Activated naive CD4-positive, alpha-beta T cell treated with anti-CD3 and anti-CD28 coated beads, Interleukin-2, amount 10 ng/mL, durations not matched to agents 7 days and 5 days (primary cell): Measurements from ENCODE around the gene ORAI2.
A peak's percentile ranks its signal among the peaks of the same experiment; 100 is the strongest.

Experiments used
- CTCF ChIA-PET: fragments of 350-600 bp; sonication (Branson Sonifier 250); formaldehyde crosslinking; loops from one replicate; lab custom pipeline; 2021; ENCODE audit warnings: antibody characterized with exemption; lab: Charles Lee
- DNase-seq: peaks from one replicate; pipeline ENCODE4 v3.0.0-alpha.2; 2020
- H3K27ac Mint-ChIP-seq: one replicate; pipeline ENCODE4 v1.8.0; 2021; ENCODE audit warnings: mild to moderate bottlenecking, moderate library complexity, mixed read lengths
- H3K27me3 Mint-ChIP-seq: one replicate; pipeline ENCODE4 v1.8.0; 2021; ENCODE audit warnings: mild to moderate bottlenecking, mixed read lengths
- H3K36me3 Mint-ChIP-seq: one replicate; pipeline ENCODE4 v1.8.0; 2021; ENCODE audit warnings: mixed read lengths
- H3K4me1 Mint-ChIP-seq: one replicate; pipeline ENCODE4 v1.8.0; 2021; ENCODE audit warnings: mixed read lengths
- H3K4me3 Mint-ChIP-seq: one replicate; pipeline ENCODE4 v1.8.0; 2021; ENCODE audit warnings: mild to moderate bottlenecking, moderate library complexity, mixed read lengths
- H3K9me3 Mint-ChIP-seq: one replicate; pipeline ENCODE4 v1.8.0; 2021; ENCODE audit warnings: mixed read lengths

ORAI2 gene

DNA sequence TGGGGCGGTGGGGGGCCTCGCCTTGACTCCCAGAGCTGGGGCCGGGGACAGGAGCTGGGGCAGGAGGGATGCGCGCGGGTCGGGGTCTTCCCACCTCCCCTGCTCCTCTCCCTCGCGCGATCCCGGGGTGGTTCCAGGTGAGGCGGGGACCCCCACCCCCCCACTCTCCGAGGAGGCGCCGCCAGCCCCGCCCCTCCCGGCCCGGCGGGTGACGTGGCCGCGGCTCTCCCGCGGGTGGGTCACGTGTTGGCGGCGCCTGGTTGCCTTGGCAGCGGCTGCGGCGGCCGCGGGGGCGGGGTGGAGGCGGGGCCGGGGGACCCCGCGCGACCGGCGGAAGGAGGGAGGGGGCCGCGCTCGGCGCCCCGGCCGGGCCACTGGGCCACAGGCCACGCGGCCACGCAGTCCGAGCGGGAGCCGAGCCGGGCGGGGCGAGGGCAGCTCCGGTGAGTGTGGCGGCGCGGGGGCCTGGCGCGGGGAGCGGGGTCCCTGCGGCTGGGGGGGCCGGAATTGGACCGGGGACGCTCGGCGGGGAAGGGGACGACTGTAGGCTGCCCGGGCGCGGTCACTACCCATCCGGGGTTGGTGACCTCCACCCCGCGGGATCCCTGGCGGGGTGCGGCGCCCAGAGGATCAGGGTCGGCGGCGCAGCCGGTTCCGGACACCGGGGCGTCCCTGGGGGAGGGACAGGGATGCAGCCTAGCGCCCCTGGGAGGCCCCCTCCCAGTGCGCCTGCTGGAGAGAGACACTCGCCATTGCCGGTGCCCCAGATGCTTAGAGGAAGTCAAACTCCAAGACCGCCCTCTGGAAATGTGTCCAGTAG is at the start of gene ORAI2:
TSS of gene ORAI2 (plus strand) at position 357 of the 820 bp plus-strand sequence. CDS start 5,382 bp downstream, outside the sequence.
- peaks cover 72% of the 10 kb centered on the region for H3K4me1 Mint-ChIP-seq
- peak within 1 kb of the TSS; percentile 98 for H3K27ac Mint-ChIP-seq
- H3K36me3 Mint-ChIP-seq = peaks cover 26% of the 10 kb centered on the region
- peak within 1 kb of the TSS; percentile 87 for H3K4me3 Mint-ChIP-seq
- H3K27me3 Mint-ChIP-seq = no peaks in the 10 kb centered on the region
- H3K9me3 Mint-ChIP-seq = no peaks in the 10 kb centered on the region
- peak; percentile 89 for DNase-seq
- CTCF ChIA-PET = interaction anchor here (1.2 to 4.6 kb wide), 5 partner anchors 13 to 28 kb away, joined by 3 to 27 read pairs (median 17); no protein-coding TSS in a partner anchor

GRCh38 chr7:102387064-102387463 is 46.3 kb upstream of the ORAI2 start:
- DNase-seq = no peak
- Mint-ChIP-seq H3K9me3 (no peaks in the 10 kb centered on the region), H3K27me3 (no peaks in the 10 kb centered on the region), H3K27ac (no peak overlapping the region), H3K36me3 (peaks cover 10% of the 10 kb centered on the region), H3K4me3 (no peak overlapping the region), H3K4me1 (no peaks in the 10 kb centered on the region)
- CTCF ChIA-PET = interaction anchor here (7.9 kb wide), 1 partner anchor 106 kb away, joined by 78 read pairs; no protein-coding TSS in a partner anchor

DNA sequence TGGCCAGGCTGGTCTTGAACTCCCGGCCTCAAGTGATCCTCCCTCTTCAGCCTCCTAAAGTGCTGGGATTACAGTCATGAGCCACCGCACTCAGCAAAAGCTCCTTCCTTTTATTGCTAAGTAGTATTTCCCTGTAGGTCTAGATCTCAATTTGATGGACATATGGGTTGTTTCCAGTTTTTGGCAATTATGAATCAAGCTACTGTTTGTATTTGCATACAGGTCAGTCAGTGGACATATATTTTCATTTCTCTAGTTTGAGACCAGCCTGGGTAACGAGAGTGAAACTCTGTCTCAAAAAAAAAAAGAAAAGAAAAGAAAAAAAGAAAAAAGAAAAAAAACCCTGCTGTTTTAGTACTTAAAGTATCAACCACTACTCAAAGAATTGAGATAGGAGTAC is 43.6 kb upstream of the ORAI2 start:
- Mint-ChIP-seq H3K27ac (no peak overlapping the region), H3K4me1 (no peaks in the 10 kb centered on the region), H3K9me3 (no peaks in the 10 kb centered on the region), H3K27me3 (no peaks in the 10 kb centered on the region), H3K4me3 (no peak overlapping the region), H3K36me3 (peaks cover 3% of the 10 kb centered on the region)
- CTCF ChIA-PET = interaction anchor here (0.6 to 7.9 kb wide), 4 partner anchors 10 to 114 kb away, joined by 3 to 78 read pairs (median 4); no protein-coding TSS in a partner anchor
- no peak for DNase-seq

GRCh38 chr7:102390697-102391484 is 42.5 kb upstream of the ORAI2 start:
- Mint-ChIP-seq H3K4me3 (no peak overlapping the region), H3K27ac (no peak overlapping the region), H3K4me1 (peaks cover 6% of the 10 kb centered on the region), H3K27me3 (no peaks in the 10 kb centered on the region), H3K36me3 (peaks cover 3% of the 10 kb centered on the region), H3K9me3 (no peaks in the 10 kb centered on the region)
- CTCF ChIA-PET = interaction anchor here (0.7 to 7.9 kb wide), 9 partner anchors 9 to 149 kb away, joined by 3 to 78 read pairs (median 3); no protein-coding TSS in a partner anchor
- DNase-seq = peak; percentile 79

DNA sequence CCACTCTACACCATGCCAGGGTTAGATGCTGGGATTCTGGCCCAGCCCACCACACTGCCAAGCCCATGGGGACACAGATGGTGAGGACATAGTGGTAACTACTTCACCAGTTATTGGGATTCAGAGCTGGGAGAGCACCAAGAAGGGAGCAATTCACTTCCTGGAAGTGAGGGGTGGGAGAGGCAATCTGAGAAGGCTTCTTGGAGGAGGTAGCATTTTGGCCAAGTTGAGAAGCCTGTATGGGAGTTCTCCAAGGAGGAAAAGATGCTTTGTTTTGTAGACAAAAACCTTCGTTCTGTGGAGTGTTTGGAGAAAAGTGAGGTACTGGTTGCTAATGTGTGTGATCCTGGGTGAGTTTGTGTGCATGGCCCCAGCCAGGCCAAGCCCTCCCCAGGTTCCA is 41.0 kb upstream of the ORAI2 start:
- Mint-ChIP-seq H3K4me3 (no peak overlapping the region), H3K27ac (no peak overlapping the region), H3K4me1 (peaks cover 18% of the 10 kb centered on the region), H3K36me3 (peaks cover 6% of the 10 kb centered on the region), H3K27me3 (no peaks in the 10 kb centered on the region), H3K9me3 (no peaks in the 10 kb centered on the region)
- no peak for DNase-seq
- CTCF ChIA-PET = interaction anchor here (0.8 to 7.9 kb wide), 3 partner anchors 111 to 852 kb away, joined by 3 to 78 read pairs (median 6); no protein-coding TSS in a partner anchor

GRCh38 chr7:102393467-102393866 is 39.9 kb upstream of the ORAI2 start:
- CTCF ChIA-PET = interaction anchor here (0.9 to 7.9 kb wide), 4 partner anchors 11 to 120 kb away, joined by 3 to 78 read pairs (median 4); no protein-coding TSS in a partner anchor
- Mint-ChIP-seq H3K27ac (no peak overlapping the region), H3K36me3 (peaks cover 6% of the 10 kb centered on the region), H3K27me3 (no peaks in the 10 kb centered on the region), H3K4me3 (no peak overlapping the region), H3K4me1 (peaks cover 24% of the 10 kb centered on the region), H3K9me3 (no peaks in the 10 kb centered on the region)
- DNase-seq = no peak

GRCh38 chr7:102395592-102395872 is 37.8 kb upstream of the ORAI2 start:
- Mint-ChIP-seq H3K4me3 (peak overlapping the region; percentile 92), H3K36me3 (peaks cover 15% of the 10 kb centered on the region), H3K27ac (peak overlapping the region; percentile 86), H3K4me1 (peaks cover 26% of the 10 kb centered on the region), H3K9me3 (no peaks in the 10 kb centered on the region), H3K27me3 (no peaks in the 10 kb centered on the region)
- CTCF ChIA-PET = interaction anchor here (1.5 kb wide), 1 partner anchor 9 kb away, joined by 6 read pairs; no protein-coding TSS in a partner anchor
- no peak for DNase-seq

GRCh38 chr7:102395873-102396709 is 37.3 kb upstream of the ORAI2 start, which contains the start of gene PRKRIP1:
TSS of gene PRKRIP1 (plus strand) at chr7:102396363. CDS start at chr7:102396412, 49 bp downstream.
- Mint-ChIP-seq H3K9me3 (no peaks in the 10 kb centered on the region), H3K4me1 (peaks cover 26% of the 10 kb centered on the region), H3K36me3 (peaks cover 19% of the 10 kb centered on the region), H3K27ac (peak within 1 kb of the TSS; percentile 86), H3K4me3 (peak within 1 kb of the TSS; percentile 92), H3K27me3 (no peaks in the 10 kb centered on the region)
- peak; percentile 92 for DNase-seq
- CTCF ChIA-PET = interaction anchor here (1.0 to 2.1 kb wide), 5 partner anchors 9 to 71 kb away, joined by 3 to 6 read pairs (median 5); no protein-coding TSS in a partner anchor

GRCh38 chr7:102396710-102397019 is 36.7 kb upstream of the ORAI2 start:
- peak overlapping the region; percentile 92 for H3K4me3 Mint-ChIP-seq

GRCh38 chr7:102398543-102398942 is 34.8 kb upstream of the ORAI2 start:
- no peak for DNase-seq
- no peaks in the 10 kb centered on the region for H3K9me3 Mint-ChIP-seq
- CTCF ChIA-PET = interaction anchor here (2.1 kb wide), 1 partner anchor 14 kb away, joined by 5 read pairs; no protein-coding TSS in a partner anchor
- H3K27ac Mint-ChIP-seq = no peak overlapping the region
- peaks cover 29% of the 10 kb centered on the region for H3K36me3 Mint-ChIP-seq
- H3K4me3 Mint-ChIP-seq = no peak overlapping the region
- H3K4me1 Mint-ChIP-seq = peaks cover 26% of the 10 kb centered on the region
- no peaks in the 10 kb centered on the region for H3K27me3 Mint-ChIP-seq

More at GRCh38 chr7:102396710-102397019, 36.7 kb upstream of the ORAI2 start:
- CTCF ChIA-PET = interaction anchor here (1.0 to 2.1 kb wide), 5 partner anchors 8 to 71 kb away, joined by 3 to 6 read pairs (median 5); no protein-coding TSS in a partner anchor
- Mint-ChIP-seq H3K9me3 (no peaks in the 10 kb centered on the region), H3K27me3 (no peaks in the 10 kb centered on the region), H3K4me1 (peaks cover 26% of the 10 kb centered on the region), H3K36me3 (peaks cover 20% of the 10 kb centered on the region), H3K27ac (peak overlapping the region; percentile 86)
- DNase-seq = no peak

DNA sequence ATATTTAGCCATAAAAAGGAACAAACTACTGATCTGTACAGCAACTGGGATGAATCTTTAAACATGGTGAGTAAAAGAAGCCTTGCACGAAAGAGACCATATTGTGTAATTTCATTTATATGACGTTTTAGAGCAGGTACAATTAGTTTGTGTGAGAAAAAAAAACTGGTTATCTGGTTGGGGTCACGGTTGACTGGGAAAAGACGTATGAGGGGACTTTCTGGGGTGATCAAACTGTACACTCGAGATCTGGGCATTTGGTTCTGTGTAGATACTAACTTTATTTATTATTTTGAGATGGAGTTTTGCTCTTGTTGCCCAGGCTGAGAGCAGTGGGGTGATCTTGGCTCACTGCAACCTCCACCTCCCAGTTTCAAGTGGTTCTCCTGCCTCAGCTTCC is 33.0 kb upstream of the ORAI2 start:
- H3K27me3 Mint-ChIP-seq = no peaks in the 10 kb centered on the region
- no peaks in the 10 kb centered on the region for H3K9me3 Mint-ChIP-seq
- DNase-seq = no peak
- no peak overlapping the region for H3K4me3 Mint-ChIP-seq
- CTCF ChIA-PET = no interaction called here
- no peak overlapping the region for H3K27ac Mint-ChIP-seq
- peaks cover 40% of the 10 kb centered on the region for H3K36me3 Mint-ChIP-seq
- peaks cover 31% of the 10 kb centered on the region for H3K4me1 Mint-ChIP-seq

DNA sequence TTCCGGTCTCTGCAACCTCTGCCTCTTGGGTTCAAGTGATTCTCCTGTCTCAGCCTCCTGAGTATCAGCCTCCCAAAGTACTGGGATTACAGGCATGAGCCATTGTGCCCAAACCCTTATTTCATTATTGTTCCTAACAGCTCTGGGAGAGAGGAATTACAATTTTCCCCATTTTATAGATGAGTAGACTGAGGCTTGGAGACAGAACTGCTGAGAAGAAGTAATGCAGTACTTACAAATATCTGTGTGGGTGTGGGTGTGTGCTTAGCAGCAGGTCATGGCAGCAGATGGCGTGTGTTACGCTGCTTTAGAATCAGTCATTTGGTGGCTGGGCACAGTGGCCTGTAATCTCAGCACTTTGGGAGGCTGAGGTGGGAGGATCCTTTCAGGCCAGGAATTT is 29.8 kb upstream of the ORAI2 start:
- Mint-ChIP-seq H3K36me3 (peaks cover 59% of the 10 kb centered on the region), H3K4me1 (peaks cover 7% of the 10 kb centered on the region), H3K27me3 (no peaks in the 10 kb centered on the region), H3K4me3 (no peak overlapping the region), H3K9me3 (no peaks in the 10 kb centered on the region), H3K27ac (no peak overlapping the region)
- CTCF ChIA-PET = interaction anchor here (0.5 to 4.0 kb wide), 8 partner anchors 9 to 63 kb away, joined by 3 to 28 read pairs (median 6); no protein-coding TSS in a partner anchor
- no peak for DNase-seq
